NT2/D1 (cell line): ENCODE results near the gene RAB11FIP4.

ENCODE experiments used
- DNase-seq: peaks from one replicate; pipeline ENCODE4 v3.0.0-alpha.2; 2011; ENCODE audit warnings: low read depth, low spot score
- H3K27me3 ChIP-seq: 2 replicates; pipeline ENCODE4 v1.6.0; 2011; ENCODE audit warnings: mild to moderate bottlenecking; ENCODE audit not compliant: insufficient read length, insufficient read depth
- H3K36me3 ChIP-seq: 2 replicates; pipeline ENCODE4 v1.6.1; 2011; ENCODE audit warnings: mild to moderate bottlenecking, low read length, mixed read lengths; ENCODE audit not compliant: insufficient read depth, insufficient read length
- H3K4me1 ChIP-seq: 2 replicates; pipeline ENCODE4 v1.5.1; 2011; ENCODE audit not compliant: insufficient read depth, insufficient read length
- H3K4me3 ChIP-seq: 2 replicates; pipeline ENCODE4 v1.5.1; 2011; ENCODE audit warnings: low read depth; ENCODE audit not compliant: insufficient read length
- H3K9ac ChIP-seq: 2 replicates; pipeline ENCODE4 v1.6.0; 2011; ENCODE audit warnings: low read depth; ENCODE audit not compliant: insufficient read length
- H3K9me3 ChIP-seq: 2 replicates; pipeline ENCODE4 v1.5.1; 2011; ENCODE audit warnings: mild to moderate bottlenecking, low read length; ENCODE audit not compliant: insufficient read depth
- SUZ12 ChIP-seq: IDR thresholded peaks from 2 replicates; pipeline ENCODE4 v1.6.1; 2011; ENCODE audit not compliant: insufficient read length, insufficient read depth; ENCODE audit errors: extremely low read depth
- YY1 ChIP-seq: IDR thresholded peaks from 2 replicates; pipeline ENCODE4 v1.6.1; 2011; ENCODE audit not compliant: insufficient read length, insufficient read depth
- ZNF274 ChIP-seq: IDR thresholded peaks from 2 replicates; pipeline ENCODE4 v1.6.1; 2011; ENCODE audit warnings: mild to moderate bottlenecking, low read depth, low read length

The RAB11FIP4 gene

GRCh38 chr17:31418773-31419350, 27.4 kb downstream of the RAB11FIP4 start:
- Histone ChIP-seq H3K9ac (no peak overlapping the region), H3K36me3 (no peaks in the 10 kb centered on the region), H3K4me3 (no peak overlapping the region), H3K4me1 (peaks cover 4% of the 10 kb centered on the region), H3K27me3 (no peaks in the 10 kb centered on the region), H3K9me3 (no peaks in the 10 kb centered on the region)
- no peak for DNase-seq
- TF ChIP-seq YY1 (no peak), ZNF274 (no peak), SUZ12 (no peak)

- Histone ChIP-seq H3K4me3 (no peak overlapping the region), H3K36me3 (no peaks in the 10 kb centered on the region), H3K9me3 (no peaks in the 10 kb centered on the region), H3K27me3 (no peaks in the 10 kb centered on the region), H3K4me1 (no peaks in the 10 kb centered on the region), H3K9ac (no peak overlapping the region)
- no peak for DNase-seq
- TF ChIP-seq YY1: no peak
- TF ChIP-seq ZNF274: no peak
- TF ChIP-seq SUZ12: no peak
Observed at GRCh38 chr17:31422443-31422842, 31.0 kb downstream of the RAB11FIP4 start.

GRCh38 chr17:31424944-31425281, 33.4 kb downstream of the RAB11FIP4 start:
- H3K4me3 ChIP-seq: no peak overlapping the region
- no peak for DNase-seq
- H3K9ac ChIP-seq: no peak overlapping the region
- no peaks in the 10 kb centered on the region for H3K4me1 ChIP-seq
- H3K36me3 ChIP-seq: no peaks in the 10 kb centered on the region
- no peak for TF ChIP-seq ZNF274
- no peak for TF ChIP-seq SUZ12
- TF ChIP-seq YY1: no peak
- no peaks in the 10 kb centered on the region for H3K9me3 ChIP-seq
- H3K27me3 ChIP-seq: no peaks in the 10 kb centered on the region

- Histone ChIP-seq H3K9me3 (no peaks in the 10 kb centered on the region), H3K4me3 (no peak overlapping the region), H3K9ac (no peak overlapping the region), H3K27me3 (no peaks in the 10 kb centered on the region), H3K4me1 (no peaks in the 10 kb centered on the region), H3K36me3 (no peaks in the 10 kb centered on the region)
- DNase-seq: no peak
- TF ChIP-seq SUZ12 (no peak), ZNF274 (no peak), YY1 (no peak)
Observed at GRCh38 chr17:31425282-31426040, 34.0 kb downstream of the RAB11FIP4 start.

GRCh38 chr17:31427684-31428083, 36.2 kb downstream of the RAB11FIP4 start:
- no peak for TF ChIP-seq ZNF274
- no peak for TF ChIP-seq SUZ12
- no peak for TF ChIP-seq YY1
- DNase-seq: no peak
- Histone ChIP-seq H3K36me3 (no peaks in the 10 kb centered on the region), H3K9ac (no peak overlapping the region), H3K4me1 (no peaks in the 10 kb centered on the region), H3K27me3 (no peaks in the 10 kb centered on the region), H3K4me3 (no peak overlapping the region), H3K9me3 (no peaks in the 10 kb centered on the region)

- no peak for TF ChIP-seq ZNF274
- no peak for TF ChIP-seq SUZ12
- TF ChIP-seq YY1: no peak
- Histone ChIP-seq H3K27me3 (no peaks in the 10 kb centered on the region), H3K9me3 (no peaks in the 10 kb centered on the region), H3K4me1 (no peaks in the 10 kb centered on the region), H3K36me3 (no peaks in the 10 kb centered on the region), H3K4me3 (no peak overlapping the region), H3K9ac (no peak overlapping the region)
- no peak for DNase-seq
Observed at GRCh38 chr17:31428111-31428510, 36.6 kb downstream of the RAB11FIP4 start.

- no peak overlapping the region for H3K4me3 ChIP-seq
- H3K4me1 ChIP-seq: no peaks in the 10 kb centered on the region
- DNase-seq: no peak
- H3K36me3 ChIP-seq: no peaks in the 10 kb centered on the region
- no peak for TF ChIP-seq YY1
- TF ChIP-seq ZNF274: no peak
- TF ChIP-seq SUZ12: no peak
- H3K9ac ChIP-seq: no peak overlapping the region
- H3K9me3 ChIP-seq: no peaks in the 10 kb centered on the region
- H3K27me3 ChIP-seq: no peaks in the 10 kb centered on the region
Observed at GRCh38 chr17:31428512-31428911, 37.0 kb downstream of the RAB11FIP4 start.
